T-helper 22 cell (primary cell): ENCODE data around the gene JAGN1.
"Not testable (repeated sequence)": the region's sequence is repeated elsewhere in the genome, so short reads cannot be mapped to it uniquely, and the experiment has no call there.

Experiments
- DNase-seq: peaks from one replicate; pipeline ENCODE4 v3.0.0-alpha.2; 2020; ENCODE audit warnings: low read depth

Gene JAGN1

DNA sequence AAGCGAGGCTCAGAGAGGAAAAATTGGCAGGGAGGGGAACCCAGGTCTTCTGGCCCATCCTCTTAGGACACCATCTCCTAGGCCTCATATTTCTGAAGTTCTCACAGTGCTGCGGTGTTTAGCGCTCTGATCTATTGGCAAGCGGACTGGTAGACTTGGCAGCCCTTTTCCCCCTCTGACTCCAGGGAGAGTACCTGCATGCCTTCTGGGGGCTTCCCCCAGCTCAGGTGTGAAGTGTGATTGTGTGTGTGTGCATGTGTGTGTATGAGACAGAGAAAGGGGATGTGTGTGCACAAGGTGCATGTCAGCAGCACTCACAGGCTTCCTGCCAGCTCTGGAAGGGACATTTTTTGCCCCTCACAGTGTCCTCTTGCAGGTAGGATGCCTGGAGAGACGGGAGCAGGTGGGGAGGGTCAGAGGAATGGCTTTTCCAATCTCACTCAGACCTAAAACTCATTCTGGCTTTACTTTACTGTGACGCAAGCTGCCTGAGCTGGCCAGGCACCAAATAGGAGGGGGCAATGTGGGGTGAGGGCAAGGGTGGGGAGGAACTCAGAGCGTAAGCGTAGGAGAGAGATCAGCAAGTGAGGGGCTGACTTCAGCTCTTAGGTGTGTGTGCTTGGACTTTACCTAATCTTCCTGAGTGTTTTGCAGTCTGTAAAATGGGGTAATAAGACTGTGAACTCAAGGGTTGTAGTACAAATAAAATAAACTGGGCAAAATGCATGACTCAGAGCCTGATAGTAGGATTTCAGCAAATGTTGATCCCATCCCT is 8.2 kb downstream of the JAGN1 start:
- DNase-seq, result no peak

DNA sequence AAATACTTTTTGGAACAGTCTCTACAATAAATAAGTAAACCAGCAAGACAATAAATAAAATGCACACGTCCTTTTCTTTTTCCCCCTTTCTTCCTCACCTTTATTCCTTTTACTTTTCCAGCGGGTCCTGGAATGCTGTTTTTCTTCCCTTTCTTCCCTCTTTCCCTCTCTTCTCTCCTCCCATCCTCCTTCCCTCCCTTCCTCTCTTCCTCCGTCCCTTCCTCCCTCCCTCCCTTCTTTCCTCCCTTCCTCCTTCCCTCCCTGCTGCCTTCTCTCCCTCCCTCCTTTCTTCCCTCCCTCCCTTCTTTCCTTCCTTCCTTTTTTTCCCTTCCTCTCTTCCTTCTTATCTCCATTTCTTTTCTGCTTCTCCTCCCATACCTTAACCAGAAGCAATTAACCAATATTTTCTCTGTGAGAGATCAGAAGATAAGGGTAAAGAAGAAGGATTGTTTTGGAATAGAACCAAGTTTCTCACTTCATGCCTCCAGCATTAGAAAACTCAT is 8.9 kb downstream of the JAGN1 start:
- DNase-seq, result no peak

DNA sequence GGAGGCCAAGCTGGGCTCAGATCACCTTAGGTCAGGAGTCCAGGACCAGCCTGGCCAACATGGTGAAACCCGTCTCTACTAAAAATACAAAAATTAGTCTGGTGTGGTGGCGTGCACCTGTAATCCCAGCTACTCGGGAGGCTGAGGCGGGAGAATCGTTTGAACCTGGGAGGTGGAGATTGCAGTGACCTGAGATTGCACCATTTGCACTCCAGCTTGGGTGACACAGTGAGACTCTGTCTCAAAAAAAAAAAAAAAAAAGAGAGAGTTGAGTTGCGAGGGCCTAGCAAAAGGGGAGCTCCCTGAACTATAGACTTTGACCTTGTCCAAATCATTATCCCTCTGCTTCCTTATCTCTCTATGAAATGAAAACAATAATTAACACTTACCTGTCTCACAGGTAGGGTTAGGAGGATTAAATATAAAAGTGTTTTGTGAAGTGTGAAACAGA is 10.6 kb downstream of the JAGN1 start:
- not testable (repeated sequence) for DNase-seq

DNA sequence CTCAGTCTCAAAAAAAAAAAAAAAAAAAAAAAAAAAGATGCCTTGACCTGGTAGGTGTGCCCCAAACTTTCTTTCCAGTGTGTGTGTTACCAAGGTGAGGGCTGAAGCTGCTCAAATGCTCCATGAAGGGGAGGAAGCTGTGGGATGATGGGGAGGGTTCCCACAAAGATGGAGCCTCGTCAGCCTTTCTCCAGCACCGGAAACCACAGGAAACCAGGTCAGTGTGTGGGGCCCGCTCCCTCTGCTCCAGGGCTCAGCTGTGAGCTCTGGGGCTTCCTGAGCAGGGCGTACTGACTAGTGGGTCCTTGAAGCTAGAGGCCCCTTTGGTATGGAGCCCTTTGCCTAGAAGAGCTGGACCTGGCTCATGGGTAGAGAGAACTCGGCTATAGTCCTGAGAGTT is 11.6 kb downstream of the JAGN1 start:
- DNase-seq, result peak; percentile 40

DNA sequence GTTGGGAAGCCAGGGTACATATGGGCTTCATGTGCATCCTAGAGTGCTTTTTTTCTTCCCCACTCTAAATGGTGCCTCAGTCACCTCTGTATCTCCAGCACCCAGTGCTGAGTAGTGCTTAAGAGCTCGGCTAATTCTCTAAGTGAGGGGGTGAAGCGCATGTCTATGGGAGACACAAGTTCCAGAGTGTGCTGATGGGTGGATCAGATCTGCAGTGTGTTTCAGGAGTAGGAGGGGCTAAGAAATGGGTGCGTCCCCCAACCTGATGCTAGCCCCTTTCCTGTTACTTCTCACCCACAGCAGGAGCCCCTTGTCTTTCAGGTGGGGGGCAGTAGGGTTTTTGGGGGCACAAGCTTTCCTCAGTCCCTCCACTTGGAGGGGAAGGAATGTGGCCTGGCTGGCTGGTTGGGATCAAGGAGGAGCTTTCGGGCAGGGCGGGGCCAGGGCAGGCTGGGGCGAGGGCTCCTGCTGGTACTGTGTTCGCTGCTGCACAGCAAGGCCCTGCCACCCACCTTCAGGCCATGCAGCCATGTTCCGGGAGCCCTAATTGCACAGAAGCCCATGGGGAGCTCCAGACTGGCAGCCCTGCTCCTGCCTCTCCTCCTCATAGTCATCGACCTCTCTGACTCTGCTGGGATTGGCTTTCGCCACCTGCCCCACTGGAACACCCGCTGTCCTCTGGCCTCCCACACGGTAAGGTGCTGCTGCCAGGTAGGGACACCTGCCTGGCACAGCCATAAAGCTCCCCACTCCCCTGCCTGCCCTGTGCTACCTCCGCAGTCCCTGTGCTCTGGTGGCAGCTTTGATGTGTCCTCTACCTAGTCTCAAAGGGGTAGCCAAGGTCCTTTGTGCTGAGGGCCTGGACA is 12.2 kb downstream of the JAGN1 start, which contains the start of gene IL17RE:
Gene IL17RE (plus strand): TSS at position 477 of the 866 bp plus-strand sequence. CDS start 85 bp downstream, at position 562.
- no peak for DNase-seq

DNA sequence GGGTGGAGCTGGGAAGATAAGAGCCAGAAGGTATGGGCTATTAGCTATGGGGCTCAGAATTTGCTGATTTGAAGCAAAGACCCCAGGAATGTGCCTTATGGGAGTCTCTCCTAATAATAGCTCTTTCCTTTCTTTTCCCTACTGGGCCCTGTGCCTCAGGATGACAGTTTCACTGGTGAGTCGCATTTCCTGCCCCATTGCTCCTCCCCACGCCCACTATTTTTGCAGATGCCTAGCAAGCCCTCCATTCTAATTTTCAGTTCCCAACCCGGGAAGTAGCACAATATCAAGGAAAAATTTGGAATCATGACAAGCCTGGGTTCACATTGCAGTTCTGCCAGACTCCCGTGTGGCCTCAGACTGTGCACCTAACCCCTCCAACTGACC is 12.8 kb downstream of the JAGN1 start:
- no peak for DNase-seq

DNA sequence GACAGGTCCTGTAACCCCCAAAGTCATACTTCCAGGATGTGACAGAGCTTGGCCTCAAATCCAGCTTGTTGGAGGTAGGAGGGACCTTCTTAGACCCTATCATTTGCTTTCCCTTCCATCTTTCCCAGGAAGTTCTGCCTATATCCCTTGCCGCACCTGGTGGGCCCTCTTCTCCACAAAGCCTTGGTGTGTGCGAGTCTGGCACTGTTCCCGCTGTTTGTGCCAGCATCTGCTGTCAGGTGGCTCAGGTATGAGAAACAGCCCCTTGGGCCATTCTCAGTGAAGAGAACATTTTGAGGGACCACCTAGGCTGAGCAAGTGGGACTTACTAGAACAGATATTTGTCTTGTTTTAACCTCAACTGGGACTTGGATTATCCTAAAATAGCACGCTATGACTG is 13.5 kb downstream of the JAGN1 start:
- no peak for DNase-seq

DNA sequence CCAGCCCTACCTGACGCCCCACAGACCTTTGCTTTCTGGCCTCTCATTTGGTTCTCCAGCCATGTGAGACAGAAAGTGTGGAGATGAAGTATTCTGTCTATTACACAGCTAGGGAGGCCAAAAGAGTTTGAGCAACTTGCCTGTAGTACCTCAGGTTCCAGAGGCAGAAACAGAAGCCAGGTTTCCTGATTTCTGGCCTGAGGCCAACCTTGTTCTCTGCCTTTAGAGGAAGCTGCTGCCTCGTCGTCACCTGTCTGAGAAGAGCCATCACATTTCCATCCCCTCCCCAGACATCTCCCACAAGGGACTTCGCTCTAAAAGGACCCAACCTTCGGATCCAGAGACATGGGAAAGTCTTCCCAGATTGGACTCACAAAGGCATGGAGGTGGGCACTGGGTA is 16.1 kb downstream of the JAGN1 start:
- no peak for DNase-seq

DNA sequence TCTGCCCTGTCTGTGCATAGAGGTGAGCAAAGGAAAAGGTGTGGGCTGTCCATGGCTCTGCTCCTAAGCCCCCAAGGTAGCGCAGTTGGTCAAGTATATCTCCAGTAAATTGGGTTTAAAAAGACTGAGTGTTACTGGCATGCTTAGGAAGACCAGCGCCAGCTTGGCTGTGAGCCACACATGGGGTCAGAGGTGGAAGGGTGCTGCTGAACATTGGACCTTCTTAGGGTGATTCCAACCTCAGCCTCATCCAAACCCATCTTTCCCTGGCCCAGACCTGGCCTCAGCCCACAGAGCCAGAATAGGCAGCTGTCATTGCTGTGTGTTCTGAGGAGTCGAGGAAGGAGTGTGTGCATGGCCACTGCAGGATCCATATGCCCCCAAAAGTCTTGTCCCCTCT is 17.9 kb downstream of the JAGN1 start:
- no peak for DNase-seq

DNA sequence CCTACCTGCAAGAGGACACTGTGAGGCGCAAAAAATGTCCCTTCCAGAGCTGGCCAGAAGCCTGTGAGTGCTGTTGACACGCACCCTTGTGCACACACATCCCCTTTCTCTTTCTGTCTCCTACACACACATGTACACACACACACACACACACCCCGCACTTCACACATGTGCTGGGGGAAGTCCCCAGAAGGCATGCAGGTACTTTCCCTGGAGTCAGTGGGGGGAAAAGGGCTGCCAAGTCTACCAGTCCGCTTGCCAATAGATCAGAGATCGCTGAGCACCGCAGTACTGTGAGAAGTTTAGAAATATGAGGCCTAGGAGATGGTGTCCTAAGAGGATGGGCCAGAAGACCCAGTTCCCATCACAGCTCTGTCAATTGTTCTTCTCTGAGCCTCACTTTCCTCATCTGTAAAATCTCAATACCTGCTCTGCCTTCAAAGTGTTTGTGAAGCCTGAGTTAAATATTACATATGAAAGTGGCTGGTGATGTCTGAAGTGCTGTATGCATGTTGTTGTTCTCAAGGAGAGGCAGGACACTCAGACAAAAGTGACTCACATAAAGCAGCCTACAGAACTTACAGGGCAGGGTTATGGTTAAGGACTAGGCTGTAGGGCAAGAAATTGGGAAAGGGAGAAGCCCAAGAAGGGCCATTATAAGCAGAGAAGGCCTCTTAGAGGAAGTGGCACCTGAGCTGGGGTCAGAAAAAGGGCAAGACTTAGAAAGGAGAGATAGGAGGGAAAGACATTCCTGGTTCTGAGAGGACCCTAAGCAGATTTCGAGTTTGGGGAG is 19.0 kb downstream of the JAGN1 start:
- no peak for DNase-seq

DNA sequence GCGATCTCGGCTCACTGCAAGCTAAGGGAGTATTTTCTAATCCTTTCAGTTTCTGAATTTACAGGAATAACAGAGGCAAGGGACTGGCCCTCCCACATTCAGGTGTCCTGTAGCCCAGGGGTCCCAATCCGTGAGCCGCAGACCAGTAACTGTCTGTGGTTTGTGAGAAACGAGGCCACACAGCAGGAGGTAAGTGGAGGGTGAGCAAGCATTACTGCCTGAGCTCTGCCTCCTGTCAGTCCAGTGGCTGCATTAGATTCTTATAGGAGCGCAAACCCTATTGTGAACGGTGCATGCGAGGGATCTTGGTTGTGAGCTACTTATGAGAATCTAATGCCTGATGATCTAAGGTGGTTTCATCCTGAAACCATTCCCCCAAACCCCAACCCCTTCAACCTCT is 21.5 kb downstream of the JAGN1 start:
- DNase-seq, result no peak

DNA sequence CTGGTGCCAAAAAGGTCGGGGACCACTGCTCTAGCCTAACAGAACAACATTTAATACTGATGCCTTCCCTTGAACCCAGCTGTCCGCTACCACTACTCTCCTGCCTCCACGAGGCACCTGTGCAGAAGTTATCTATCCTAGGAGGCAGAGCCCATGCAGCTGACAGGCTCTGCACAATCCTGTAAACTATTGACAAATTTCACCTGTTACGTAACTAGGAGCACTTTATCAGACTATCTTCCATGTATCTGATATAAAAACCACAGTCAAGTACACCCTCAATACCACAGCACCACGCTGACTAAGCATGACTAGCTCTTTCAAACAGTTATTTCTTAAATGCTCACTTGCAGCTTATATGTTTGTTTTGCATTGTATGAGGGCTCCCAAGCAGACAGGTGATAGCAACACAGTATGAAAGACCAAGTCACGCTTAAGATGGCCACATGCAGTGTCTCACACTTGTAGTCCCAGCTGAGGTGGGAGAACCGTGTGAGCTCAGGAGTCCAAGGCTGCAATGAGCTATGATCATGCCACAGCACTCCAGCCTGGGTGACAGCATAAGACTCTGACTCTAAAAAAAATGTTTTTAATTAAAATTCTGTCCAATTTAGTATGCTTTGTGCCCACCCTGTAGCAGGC is 22.0 kb downstream of the JAGN1 start:
- DNase-seq, result peak; percentile 42

DNA sequence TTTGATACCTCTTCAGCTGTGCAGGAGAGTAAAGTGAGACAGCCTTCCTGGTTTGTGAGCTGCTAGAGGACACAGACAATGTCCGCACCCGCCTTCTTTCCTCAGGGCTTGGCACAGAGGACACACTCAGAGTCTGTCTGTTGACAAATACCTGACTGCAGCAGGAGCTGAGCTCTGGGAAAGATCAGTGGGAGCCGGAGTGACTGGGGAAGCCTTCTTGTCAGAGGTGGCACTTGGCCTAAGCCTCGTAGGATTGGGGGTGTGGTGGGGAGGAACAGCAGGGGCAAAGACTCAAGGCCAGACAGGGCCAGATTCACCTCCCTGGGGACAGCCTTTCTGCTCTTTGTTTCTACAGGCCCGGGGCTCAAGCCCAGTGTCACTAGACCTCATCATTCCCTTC is 23.2 kb downstream of the JAGN1 start:
- no peak for DNase-seq

DNA sequence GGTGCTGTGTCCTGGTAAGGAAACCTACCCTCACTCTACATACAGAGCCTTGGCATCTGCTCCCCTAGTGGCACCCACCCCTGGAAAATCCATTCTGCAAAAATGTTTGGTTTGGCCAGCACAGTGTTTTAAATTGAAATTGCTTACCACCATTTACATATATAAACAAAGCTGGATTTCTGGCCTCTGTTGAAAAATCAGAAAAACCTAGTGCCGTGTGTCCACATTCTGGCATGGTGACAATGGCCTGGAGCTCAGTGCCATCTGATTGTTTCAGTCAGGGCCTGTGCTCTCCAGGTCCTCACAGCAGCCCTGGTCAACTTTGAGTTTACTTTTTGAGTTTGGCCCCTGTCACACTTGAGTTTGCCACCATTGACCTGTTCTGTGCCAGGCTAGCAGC is 23.6 kb downstream of the JAGN1 start:
- no peak for DNase-seq

DNA sequence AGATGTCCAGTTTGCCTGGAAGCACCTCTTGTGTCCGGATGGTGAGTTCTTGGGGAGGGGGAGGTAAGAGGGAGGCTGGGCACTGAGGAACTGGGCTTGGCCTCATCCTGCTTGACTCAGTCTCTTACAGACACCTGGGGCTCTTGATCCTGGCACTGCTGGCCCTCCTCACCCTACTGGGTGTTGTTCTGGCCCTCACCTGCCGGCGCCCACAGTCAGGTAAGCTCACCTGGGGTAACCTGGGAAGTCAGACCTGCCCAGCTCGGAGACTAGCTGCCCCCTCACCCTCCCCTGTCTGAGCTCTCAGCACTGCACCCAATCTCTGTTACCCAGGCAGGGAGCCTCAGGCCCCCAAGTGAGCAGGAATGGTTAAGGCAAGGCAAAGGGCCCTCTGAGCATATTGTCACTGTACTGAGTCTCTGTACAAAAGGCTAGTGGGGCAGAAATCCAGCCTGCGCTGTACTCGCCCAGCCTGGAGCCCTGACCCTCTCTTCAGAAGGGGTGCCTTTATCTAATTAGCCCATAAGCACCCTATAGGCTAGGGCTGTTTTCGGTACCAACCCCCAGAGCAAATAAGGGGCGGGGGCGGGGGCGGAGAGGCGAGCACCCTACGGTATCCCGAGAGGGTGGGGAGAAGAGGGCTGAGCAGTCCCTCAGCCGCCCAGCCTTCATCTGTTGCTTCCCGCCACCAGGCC is 24.3 kb downstream of the JAGN1 start:
- no peak for DNase-seq

DNA sequence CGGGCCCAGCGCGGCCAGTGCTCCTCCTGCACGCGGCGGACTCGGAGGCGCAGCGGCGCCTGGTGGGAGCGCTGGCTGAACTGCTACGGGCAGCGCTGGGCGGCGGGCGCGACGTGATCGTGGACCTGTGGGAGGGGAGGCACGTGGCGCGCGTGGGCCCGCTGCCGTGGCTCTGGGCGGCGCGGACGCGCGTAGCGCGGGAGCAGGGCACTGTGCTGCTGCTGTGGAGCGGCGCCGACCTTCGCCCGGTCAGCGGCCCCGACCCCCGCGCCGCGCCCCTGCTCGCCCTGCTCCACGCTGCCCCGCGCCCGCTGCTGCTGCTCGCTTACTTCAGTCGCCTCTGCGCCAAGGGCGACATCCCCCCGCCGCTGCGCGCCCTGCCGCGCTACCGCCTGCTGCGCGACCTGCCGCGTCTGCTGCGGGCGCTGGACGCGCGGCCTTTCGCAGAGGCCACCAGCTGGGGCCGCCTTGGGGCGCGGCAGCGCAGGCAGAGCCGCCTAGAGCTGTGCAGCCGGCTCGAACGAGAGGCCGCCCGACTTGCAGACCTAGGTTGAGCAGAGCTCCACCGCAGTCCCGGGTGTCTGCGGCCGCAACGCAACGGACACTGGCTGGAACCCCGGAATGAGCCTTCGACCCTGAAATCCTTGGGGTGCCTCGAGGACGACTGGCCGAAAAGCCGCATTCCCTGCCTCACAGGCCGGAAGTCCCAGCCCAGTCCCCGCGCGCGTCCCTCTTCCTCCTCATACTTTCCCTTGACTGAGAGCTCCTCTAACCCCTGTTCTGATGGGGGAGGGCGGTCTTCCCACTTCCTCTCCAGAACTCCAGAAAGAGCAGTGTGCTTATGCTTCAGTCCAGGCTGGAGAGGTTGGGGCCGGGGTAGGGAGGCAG is 25.1 kb downstream of the JAGN1 start:
- no peak for DNase-seq

DNA sequence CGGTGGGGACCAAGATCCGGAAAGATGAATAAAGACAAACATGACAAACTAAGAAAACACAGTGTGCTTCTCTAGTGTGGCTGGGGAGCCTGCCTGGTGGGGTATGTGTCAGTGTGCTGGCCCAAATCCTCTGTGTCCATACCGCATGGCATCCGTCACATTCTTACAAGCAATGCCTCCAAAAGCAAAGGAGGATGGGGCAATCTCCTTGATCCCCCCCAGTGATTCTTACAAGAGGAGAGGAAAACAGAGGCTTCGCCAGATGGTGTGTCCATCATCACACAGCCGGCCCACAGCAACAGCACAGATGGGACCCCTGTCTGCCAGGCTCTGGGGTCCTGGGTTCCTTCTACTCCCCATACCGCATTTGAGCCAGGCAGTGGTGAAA is 25.9 kb downstream of the JAGN1 start:
- DNase-seq, result no peak

DNA sequence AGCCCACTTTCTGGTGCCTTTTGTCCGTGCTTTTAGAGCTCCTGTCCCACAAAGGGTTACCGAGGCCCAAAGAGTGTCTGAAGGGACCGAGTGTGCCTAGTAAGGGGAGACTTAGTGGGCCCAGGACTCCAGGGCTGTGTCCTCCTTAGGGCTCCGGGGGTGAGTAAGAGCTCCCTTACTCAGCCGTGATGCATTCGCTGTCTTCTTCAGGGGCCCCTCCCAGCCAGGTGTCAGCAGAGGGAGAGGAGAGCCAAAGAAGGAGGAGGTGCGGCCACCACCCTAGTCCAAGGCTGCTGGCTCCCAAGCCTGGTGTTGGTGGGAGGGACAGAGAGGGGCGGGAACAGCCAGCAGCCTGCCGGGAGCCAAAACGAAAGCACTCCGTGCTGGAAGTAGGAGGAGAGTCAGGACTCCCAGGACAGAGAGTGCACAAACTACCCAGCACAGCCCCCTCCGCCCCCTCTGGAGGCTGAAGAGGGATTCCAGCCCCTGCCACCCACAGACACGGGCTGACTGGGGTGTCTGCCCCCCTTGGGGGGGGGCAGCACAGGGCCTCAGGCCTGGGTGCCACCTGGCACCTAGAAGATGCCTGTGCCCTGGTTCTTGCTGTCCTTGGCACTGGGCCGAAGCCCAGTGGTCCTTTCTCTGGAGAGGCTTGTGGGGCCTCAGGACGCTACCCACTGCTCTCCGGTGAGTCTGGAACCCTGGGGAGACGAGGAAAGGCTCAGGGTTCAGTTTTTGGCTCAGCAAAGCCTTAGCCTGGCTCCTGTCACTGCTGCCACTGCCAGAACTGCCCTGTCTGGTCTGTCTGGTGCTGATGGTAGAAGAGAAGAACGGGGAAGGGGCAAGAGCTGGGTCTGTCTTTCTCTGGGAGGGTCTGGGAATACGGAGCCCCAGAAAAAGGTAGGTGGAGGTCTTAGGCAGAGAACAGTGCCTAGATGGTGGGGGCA is 26.6 kb downstream of the JAGN1 start, which contains the start of gene IL17RC:
Gene IL17RC (plus strand): TSS at position 365 of the 947 bp plus-strand sequence. CDS start 218 bp downstream, at position 583.
- DNase-seq, result no peak

DNA sequence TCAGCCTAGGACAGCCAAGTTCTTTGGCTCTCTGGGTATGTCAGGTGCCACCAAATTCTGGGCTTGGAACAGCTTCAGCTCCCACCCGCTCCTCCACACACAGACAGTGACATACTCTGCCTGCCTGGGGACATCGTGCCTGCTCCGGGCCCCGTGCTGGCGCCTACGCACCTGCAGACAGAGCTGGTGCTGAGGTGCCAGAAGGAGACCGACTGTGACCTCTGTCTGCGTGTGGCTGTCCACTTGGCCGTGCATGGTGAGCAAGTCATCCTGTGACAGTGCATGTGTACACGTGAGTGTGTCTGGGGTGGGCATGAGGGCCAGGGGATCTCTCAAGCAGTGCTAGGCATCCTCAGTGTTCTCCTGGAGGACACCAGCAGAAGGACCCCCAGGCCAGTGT is 27.4 kb downstream of the JAGN1 start:
- no peak for DNase-seq
